ENCODE data around the gene TIMM23.
"Not testable (repeated sequence)": the region's sequence is repeated elsewhere in the genome, so short reads cannot be mapped to it uniquely, and the experiment has no call there.

Gene TIMM23

GRCh38 chr10:45985590-45985989, 13.3 kb downstream of the TIMM23 start:
- DNase-seq, result not testable (repeated sequence)

GRCh38 chr10:45997557-45997956, 25.3 kb downstream of the TIMM23 start:
- no peak for DNase-seq

- DNase-seq, result no peak
Observed at GRCh38 chr10:45997994-45998763, 25.9 kb downstream of the TIMM23 start.

GRCh38 chr10:45999955-46000354, 27.7 kb downstream of the TIMM23 start:
- not testable (repeated sequence) for DNase-seq

GRCh38 chr10:46000538-46000937, 28.2 kb downstream of the TIMM23 start:
- DNase-seq, result no peak

GRCh38 chr10:46001187-46001756, 29.0 kb downstream of the TIMM23 start:
- DNase-seq, result no peak

- DNase-seq, result not testable (repeated sequence)
Observed at GRCh38 chr10:46002189-46002687, 29.9 kb downstream of the TIMM23 start.

GRCh38 chr10:46002916-46003693, 30.8 kb downstream of the TIMM23 start:
- no peak for DNase-seq

- no peak for DNase-seq
Observed at GRCh38 chr10:46004963-46005362, 32.7 kb downstream of the TIMM23 start.

- no peak for DNase-seq
Observed at GRCh38 chr10:46005383-46005782, 33.1 kb downstream of the TIMM23 start.

- DNase-seq, result no peak
Observed at GRCh38 chr10:46006219-46006618, 33.9 kb downstream of the TIMM23 start.

- DNase-seq, result no peak
Observed at GRCh38 chr10:46012746-46013145, 40.5 kb downstream of the TIMM23 start.

GRCh38 chr10:46014206-46014605, 41.9 kb downstream of the TIMM23 start:
- no peak for DNase-seq

- DNase-seq, result no peak
Observed at GRCh38 chr10:46014683-46015405, 42.6 kb downstream of the TIMM23 start.

GRCh38 chr10:46016190-46016589, 43.9 kb downstream of the TIMM23 start:
- DNase-seq, result no peak

GRCh38 chr10:46016811-46017210, 44.5 kb downstream of the TIMM23 start:
- DNase-seq, result no peak

- DNase-seq, result no peak
Observed at GRCh38 chr10:46017733-46018132, 45.4 kb downstream of the TIMM23 start.

GRCh38 chr10:46018453-46019176, 46.3 kb downstream of the TIMM23 start:
- DNase-seq, result no peak

- no peak for DNase-seq
Observed at GRCh38 chr10:46019177-46019528, 46.9 kb downstream of the TIMM23 start.

- peak in 9 of 56 donors; percentile 4 to 30 (median 12) for DNase-seq
Observed at GRCh38 chr10:46019569-46020343, 47.5 kb downstream of the TIMM23 start.
